ENCODE data around the gene LHX3. TPM values are rescaled to one million over a fixed set of nuclear protein-coding genes. Genes with fewer than 3 reads are reported as not detected.

Gene LHX3
- total and polyA plus RNA-seq, 2 of the 4 experiments (the other 2 are of a cell fraction), result not detected

DNA sequence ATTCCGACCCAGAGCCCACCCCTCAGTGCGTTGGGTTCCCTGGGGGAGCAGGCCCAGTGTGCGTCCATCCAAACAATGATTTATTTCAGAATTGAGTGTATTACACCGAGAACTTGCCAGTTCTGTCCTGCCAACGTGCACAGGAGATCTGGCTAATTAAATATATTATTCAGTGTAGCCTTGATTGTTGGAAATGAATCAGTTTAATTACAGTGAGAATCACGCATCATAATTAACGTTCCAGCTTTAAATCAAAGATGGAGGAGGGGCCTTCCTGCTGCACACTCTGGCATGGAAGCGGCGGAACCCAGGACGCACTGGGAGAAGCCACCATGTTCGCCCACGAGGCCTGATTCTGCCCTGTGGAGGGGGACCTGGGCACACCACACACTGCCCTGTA is 55.6 kb downstream of the LHX3 start:
- intact Hi-C loops (cut with micrococcal nuclease), result no loop called here
- CTCF ChIA-PET, result no interaction called here
- in situ Hi-C loops (cut with MboI; ENCODE audit: low sequenced_read_pairs), result no loop called here

More for the DNA sequence above, 55.6 kb downstream of the LHX3 start:
- Histone ChIP-seq H3K4me2 (ENCODE audit: low read depth, low read length) (no peak overlapping the region), H3K14ac (replicated peaks; ENCODE audit: low read depth, low read length) (no peak overlapping the region), H3K27ac (ENCODE audit: insufficient read depth, low read length) (no peak overlapping the region), H3K4ac (ENCODE audit: low read depth, low read length) (no peak overlapping the region), H3K18ac (ENCODE audit: low read depth, low read length) (no peak overlapping the region), H3K27me3 (ENCODE audit: control insufficient read depth, insufficient read depth, low read length) (peaks cover 45% of the 10 kb centered on the region), H3K56ac (ENCODE audit: extremely low read depth, insufficient read depth, low read length) (no peak overlapping the region), H4K91ac (ENCODE audit: insufficient read depth, low read depth, low read length) (no peak overlapping the region), H3K9ac (ENCODE audit: low read depth, low read length) (no peak overlapping the region), H2BK15ac (ENCODE audit: low read depth, low read length) (no peak overlapping the region), H3K36me3 (ENCODE audit: control insufficient read depth, insufficient read depth, low read length) (no peaks in the 10 kb centered on the region), H3K79me1 (ENCODE audit: low read depth in 1 of 2, low read length in 2 of 2) (no peaks in the 10 kb centered on the region), H4K5ac (ENCODE audit: low read depth, low read length) (no peak overlapping the region), H4K20me1 (ENCODE audit: insufficient read depth, low read length) (no peaks in the 10 kb centered on the region), H3K23ac (ENCODE audit: low read depth, low read length) (no peak overlapping the region), H2BK20ac (ENCODE audit: low read depth, low read length) (no peak overlapping the region), H3K9me1 (ENCODE audit: insufficient read depth, low read length) (no peaks in the 10 kb centered on the region), H2AFZ (replicated peaks; ENCODE audit: low read length, poor library complexity) (no peak overlapping the region), H2BK5ac (ENCODE audit: low read depth, low read length, poor library complexity, severe bottlenecking) (no peak overlapping the region), H3K9me3 (ENCODE audit: control insufficient read depth, insufficient read depth, low read length) (no peaks in the 10 kb centered on the region), H3K4me3 (ENCODE audit: insufficient read depth, low read depth, low read length) (no peak overlapping the region), H2AK5ac (ENCODE audit: low read depth, low read length) (no peak overlapping the region), H2BK120ac (ENCODE audit: low read depth, low read length) (no peak overlapping the region), H4K8ac (ENCODE audit: low read depth in 2 of 2, low read length in 2 of 2) (no peak overlapping the region), H3K4me1 (ENCODE audit: control insufficient read depth, insufficient read depth, low read length) (no peaks in the 10 kb centered on the region), H2AK9ac (replicated peaks; ENCODE audit: low read depth, low read length, poor library complexity) (no peak overlapping the region)
- ATAC-seq (ENCODE audit: low read depth) (no peak), DNase-seq (no peak)
- no TSS peak for BruUV-seq (replicated peaks)
- no peak for TF ChIP-seq NFE2L2 (IDR thresholded peaks at IDR 0.05; ENCODE audit: low read depth, low read length)
- TF ChIP-seq RFX5 (IDR thresholded peaks at IDR 0.05; ENCODE audit: low read depth, low read length), result no peak
- TF ChIP-seq RAD21 (IDR thresholded peaks at IDR 0.05; ENCODE audit: low read length), result no peak
- no peak for TF ChIP-seq USF2 (IDR thresholded peaks at IDR 0.05; ENCODE audit: low read depth, low read length)
- TF ChIP-seq BHLHE40 (IDR thresholded peaks at IDR 0.05; ENCODE audit: low read depth, low read length), result no peak
- TF ChIP-seq MAFK (IDR thresholded peaks at IDR 0.05; ENCODE audit: low read depth, low read length), result no peak
- TF ChIP-seq ELK1 (IDR thresholded peaks at IDR 0.05; ENCODE audit: borderline replicate concordance, low read depth, low read length), result no peak
- TF ChIP-seq CEBPB (IDR thresholded peaks at IDR 0.05; ENCODE audit: low read depth, low read length), result no peak
- TF ChIP-seq CHD1 (IDR thresholded peaks at IDR 0.05; ENCODE audit: low read depth, low read length), result no peak
- no peak for TF ChIP-seq FOS (IDR thresholded peaks at IDR 0.05; ENCODE audit: low read depth, low read length)
- dilution Hi-C loops (cut with HindIII; ENCODE audit: low sequenced_read_pairs, unreplicated experiment), result no loop called here
- WGBS, 2 experiments (ENCODE audit: extremely low coverage in 2 of 2, insufficient read length in 1 of 2), result 81% methylated on average over 11 of the region's 12 CpGs; no CpG with 5 or more reads in 1 of the 2 experiments
- POLR2A ChIA-PET (ENCODE audit: unreplicated experiment), result no interaction called here

Measured in IMR-90 (cell line).